HFF-Myc (cell line): ENCODE measurements around the gene CA4.
"Not testable (repeated sequence)": the region's sequence is repeated elsewhere in the genome, so short reads cannot be mapped to it uniquely, and the experiment has no call there.

ENCODE experiments used
- DNase-seq: peaks from one replicate; pipeline ENCODE4 v3.0.0-alpha.2; 2011; ENCODE audit warnings: low read depth; ENCODE audit errors: extremely low read depth
- H3K4me3 ChIP-seq: replicated peaks from 2 replicates; pipeline ENCODE4 v1.5.1; 2011; ENCODE audit warnings: low read depth, mild to moderate bottlenecking, control low read depth, low read length
- TF ChIP-seq, protein P1 (sequence below): IDR thresholded peaks from 2 replicates; pipeline ENCODE4 v1.5.1; 2012; ENCODE audit warnings: mild to moderate bottlenecking, low read depth, low read length, control low read depth; ENCODE audit errors: missing control alignments

Gene CA4

DNA sequence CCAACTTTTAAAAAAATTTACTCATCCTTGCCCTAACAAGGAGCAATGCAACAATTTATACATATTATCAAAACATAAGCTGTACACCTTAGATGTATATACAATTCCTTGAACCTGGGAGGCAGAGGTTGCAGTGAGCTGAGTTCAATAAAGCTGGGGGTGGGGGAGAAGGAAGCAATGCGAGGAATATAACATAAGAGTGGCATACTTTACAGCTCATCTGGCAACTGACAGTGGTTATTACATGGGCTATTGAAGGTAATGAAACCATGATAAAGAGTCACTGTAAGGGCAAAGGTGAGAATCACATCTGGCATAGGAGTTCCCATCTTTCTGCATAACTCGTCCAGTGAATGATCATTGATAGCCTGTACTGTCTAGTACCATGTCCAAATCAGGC lies 43.7 kb downstream of the CA4 start:
- DNase-seq: no peak
- H3K4me3 ChIP-seq: no peak overlapping the region
- TF ChIP-seq, protein P1, sequence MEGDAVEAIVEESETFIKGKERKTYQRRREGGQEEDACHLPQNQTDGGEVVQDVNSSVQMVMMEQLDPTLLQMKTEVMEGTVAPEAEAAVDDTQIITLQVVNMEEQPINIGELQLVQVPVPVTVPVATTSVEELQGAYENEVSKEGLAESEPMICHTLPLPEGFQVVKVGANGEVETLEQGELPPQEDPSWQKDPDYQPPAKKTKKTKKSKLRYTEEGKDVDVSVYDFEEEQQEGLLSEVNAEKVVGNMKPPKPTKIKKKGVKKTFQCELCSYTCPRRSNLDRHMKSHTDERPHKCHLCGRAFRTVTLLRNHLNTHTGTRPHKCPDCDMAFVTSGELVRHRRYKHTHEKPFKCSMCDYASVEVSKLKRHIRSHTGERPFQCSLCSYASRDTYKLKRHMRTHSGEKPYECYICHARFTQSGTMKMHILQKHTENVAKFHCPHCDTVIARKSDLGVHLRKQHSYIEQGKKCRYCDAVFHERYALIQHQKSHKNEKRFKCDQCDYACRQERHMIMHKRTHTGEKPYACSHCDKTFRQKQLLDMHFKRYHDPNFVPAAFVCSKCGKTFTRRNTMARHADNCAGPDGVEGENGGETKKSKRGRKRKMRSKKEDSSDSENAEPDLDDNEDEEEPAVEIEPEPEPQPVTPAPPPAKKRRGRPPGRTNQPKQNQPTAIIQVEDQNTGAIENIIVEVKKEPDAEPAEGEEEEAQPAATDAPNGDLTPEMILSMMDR: no peak

DNA sequence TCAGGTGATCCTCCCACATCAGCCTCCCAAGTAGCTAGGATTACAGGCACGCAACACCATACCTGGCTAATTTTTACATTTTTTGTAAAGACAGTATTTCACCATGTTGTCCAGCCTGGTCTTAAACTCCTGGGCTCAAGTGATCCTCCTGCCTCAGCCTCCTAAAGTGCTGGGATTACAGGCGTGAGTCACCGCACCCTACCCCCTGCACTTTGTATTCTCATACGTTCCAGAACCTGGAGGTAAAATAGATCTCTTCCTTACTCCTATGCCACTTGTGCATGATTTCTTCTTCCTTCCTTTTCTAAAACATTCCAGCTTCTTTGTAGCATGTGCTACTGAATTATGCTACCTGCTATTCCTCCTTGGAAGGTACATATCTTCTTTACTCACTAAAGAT lies 44.4 kb downstream of the CA4 start:
- H3K4me3 ChIP-seq, DNase-seq: not testable (repeated sequence)

DNA sequence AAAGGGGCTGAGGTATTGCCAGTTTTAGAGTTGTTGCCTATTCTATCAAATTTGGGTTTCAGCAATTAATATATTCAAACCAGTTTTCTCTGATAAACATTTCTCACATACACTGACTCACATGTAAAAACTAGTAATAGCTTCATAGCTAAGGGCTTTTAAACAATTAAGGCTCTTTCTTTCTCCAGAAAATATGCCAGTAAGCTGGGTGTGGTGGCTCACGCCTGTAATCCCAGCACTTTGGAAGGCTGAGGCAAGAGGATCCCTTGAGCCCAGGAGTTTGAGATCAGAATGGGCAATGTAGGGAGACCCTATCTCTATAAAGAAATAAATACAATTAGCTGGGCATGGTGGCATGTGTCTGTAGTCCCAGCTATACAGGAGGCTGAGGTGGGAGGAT lies 48.9 kb downstream of the CA4 start:
- H3K4me3 ChIP-seq, DNase-seq: not testable (repeated sequence)

DNA sequence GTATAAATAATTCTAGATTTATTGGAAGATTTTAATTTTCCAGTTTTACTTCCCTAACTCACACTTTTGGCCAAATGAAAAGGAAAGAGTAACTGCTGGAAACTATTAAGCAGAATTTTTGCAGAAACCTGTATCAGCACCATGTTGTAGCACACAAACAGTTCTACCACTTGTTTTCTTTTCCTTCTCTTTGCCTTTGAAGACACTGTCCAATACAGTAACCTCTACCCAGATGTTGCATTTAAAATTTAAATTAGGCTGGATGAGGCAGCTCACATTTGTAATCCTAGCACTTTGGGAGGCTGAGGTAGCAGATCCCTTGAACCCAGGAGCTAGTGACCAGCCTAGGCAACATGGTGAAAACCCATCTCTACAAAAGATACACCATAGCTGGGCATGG lies 56.0 kb downstream of the CA4 start:
- not testable (repeated sequence) for H3K4me3 ChIP-seq, DNase-seq

DNA sequence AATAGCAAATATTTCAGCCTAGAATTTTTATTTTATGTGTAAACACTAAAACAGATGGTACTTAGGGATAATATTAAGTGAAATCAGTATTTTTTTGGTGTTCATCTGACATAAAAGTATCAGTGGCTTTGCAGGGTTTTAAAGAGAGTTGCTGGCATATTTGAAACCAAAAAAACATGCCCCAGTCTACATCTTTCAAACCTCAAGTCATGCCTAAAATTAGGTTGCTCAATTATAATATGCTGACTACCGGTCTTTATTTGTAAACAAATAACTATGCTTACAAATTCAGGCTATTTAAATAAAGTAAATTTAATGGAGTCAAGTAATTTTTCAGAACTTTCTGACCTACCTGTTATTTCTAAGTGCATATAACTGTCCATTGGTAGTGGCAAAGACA lies 58.5 kb downstream of the CA4 start:
- DNase-seq, H3K4me3 ChIP-seq: not testable (repeated sequence)
